Endothelial cell of umbilical vein (primary cell): ENCODE data around the gene ABCB10. TPM values are rescaled to one million over a fixed set of nuclear protein-coding genes. Genes with fewer than 3 reads are reported as not detected.

Experiments
- BruUV-seq: library from RNA; stranded (reverse); fragments of 400-500 nt; replicated peaks from 2 replicates; lab custom pipeline; 2021; lab: Mats Ljungman, UMichigan
- CTCF ChIA-PET: fragments of 300-600, 350-600 bp; sonication (Branson Sonifier 250); formaldehyde crosslinking; loops from one replicate; lab custom pipeline; 2021; ENCODE audit warnings: antibody characterized with exemption, inconsistent platforms; lab: Charles Lee
- POLR2A ChIA-PET: fragments of 300-600, 350-600 bp; sonication (Branson Sonifier 250); formaldehyde crosslinking; loops from one replicate; lab custom pipeline; 2021; ENCODE audit warnings: antibody characterized with exemption, inconsistent platforms; lab: Charles Lee
- DNase-seq: peaks from one replicate; pipeline ENCODE4 v3.0.0-alpha.2; 2011; ENCODE audit warnings: low read depth, low spot score
- FAIRE-seq: peaks from 2 replicates; lab custom pipeline; 2011; peaks lifted over from hg19 to GRCh38; lab: Jason Lieb, UNC
- H2AFZ ChIP-seq: 2 replicates; pipeline ENCODE4 v1.6.0; 2012; ENCODE audit warnings: low read depth, low read length, control low read depth, inconsistent platforms
- H3K27ac ChIP-seq: 2 replicates; pipeline ENCODE4 v1.5.1; 2011; ENCODE audit warnings: low read depth, mild to moderate bottlenecking, control low read depth, low read length, moderate library complexity; ENCODE audit not compliant: insufficient read depth
- H3K27me3 ChIP-seq, 2 experiments: 2 replicates each; pipeline versions ENCODE4 v1.6.0 to v1.6.1; 2011; ENCODE audit warnings: low read length in 2 of 2, mixed read lengths in 1 of 2; ENCODE audit not compliant: control insufficient read depth in 2 of 2, insufficient read depth in 2 of 2
- H3K36me3 ChIP-seq, 2 experiments: 2 replicates in 1 of 2; 3 replicates in 1 of 2; pipeline ENCODE4 v1.5.1; 2011; ENCODE audit warnings: low read length in 2 of 2, mild to moderate bottlenecking in 1 of 2, moderate library complexity in 1 of 2; ENCODE audit not compliant: control insufficient read depth in 2 of 2, insufficient read depth in 2 of 2; ENCODE audit errors: extremely low read depth in 1 of 2
- H3K4me1 ChIP-seq: 3 replicates; pipeline ENCODE4 v1.5.1; 2011; ENCODE audit warnings: mild to moderate bottlenecking, low read length; ENCODE audit not compliant: control insufficient read depth, insufficient read depth; ENCODE audit errors: extremely low read depth
- H3K4me2 ChIP-seq: 2 replicates; pipeline ENCODE4 v1.6.1; 2011; ENCODE audit warnings: low read length, control low read depth, mixed read lengths; ENCODE audit not compliant: insufficient read depth
- H3K4me3 ChIP-seq, 3 experiments: fragments of 200-600 bp in 1 of 3; sonication (generic), shearing (Covaris generic) in 1 of 3; replicated peaks in 1 of 3; 2 replicates each; pipeline ENCODE4 v1.5.1; 2011 to 2016; ENCODE audit warnings: control low read depth in 3 of 3, low read length in 3 of 3, mild to moderate bottlenecking in 2 of 3, inconsistent platforms in 1 of 3, low read depth in 1 of 3, moderate library complexity in 1 of 3; ENCODE audit not compliant: insufficient read depth in 1 of 3
- H3K79me2 ChIP-seq: 2 replicates; pipeline ENCODE4 v1.6.0; 2012; ENCODE audit warnings: low read length, inconsistent platforms; ENCODE audit not compliant: control insufficient read depth, insufficient read depth
- H3K9ac ChIP-seq: replicated peaks from 2 replicates; pipeline ENCODE3; 2011; ENCODE audit warnings: low read length, control low read depth; ENCODE audit not compliant: insufficient read depth; ENCODE audit errors: extremely low read depth
- H3K9me1 ChIP-seq: replicated peaks from 3 replicates; pipeline ENCODE4 v1.6.0; 2011; ENCODE audit warnings: mild to moderate bottlenecking, low read length; ENCODE audit not compliant: control insufficient read depth, insufficient read depth; ENCODE audit errors: extremely low read depth
- H3K9me3 ChIP-seq: replicated peaks from 2 replicates; pipeline ENCODE4 v1.5.1; 2012; ENCODE audit warnings: low read length, inconsistent platforms; ENCODE audit not compliant: control insufficient read depth, insufficient read depth
- H4K20me1 ChIP-seq: replicated peaks from 2 replicates; pipeline ENCODE3; 2011; ENCODE audit warnings: mild to moderate bottlenecking, low read length; ENCODE audit not compliant: control insufficient read depth, insufficient read depth; ENCODE audit errors: extremely low read depth
- CTCF ChIP-seq, 2 donors: IDR thresholded peaks; 1 replicate in 1 of 2; 2 replicates in 1 of 2; pipeline ENCODE4 v1.5.1; 2011; ENCODE audit warnings: low read length in 2 of 2, mild to moderate bottlenecking in 2 of 2, moderate library complexity in 2 of 2, control low read depth in 1 of 2, inconsistent platforms in 1 of 2, low read depth in 1 of 2; ENCODE audit not compliant: insufficient read depth in 1 of 2; ENCODE audit errors: extremely low read depth in 1 of 2
- EZH2 ChIP-seq: IDR thresholded peaks from 2 replicates; pipeline ENCODE4 v1.6.1; 2012; ENCODE audit warnings: borderline replicate concordance, low read depth, mild to moderate bottlenecking, moderate library complexity, low read length, inconsistent platforms; ENCODE audit not compliant: severe bottlenecking
- FOS ChIP-seq: IDR thresholded peaks from 2 replicates; pipeline ENCODE4 v1.6.1; 2011; ENCODE audit warnings: mild to moderate bottlenecking, low read length, moderate library complexity, borderline replicate concordance; ENCODE audit not compliant: insufficient read depth
- GATA2 ChIP-seq: IDR thresholded peaks from 2 replicates; pipeline ENCODE4 v1.7.0; 2011; ENCODE audit warnings: low read depth, mild to moderate bottlenecking, moderate library complexity, mixed read lengths, low read length; ENCODE audit not compliant: insufficient read length, insufficient read depth
- JUN ChIP-seq: IDR thresholded peaks from 2 replicates; pipeline ENCODE4 v1.6.1; 2011; ENCODE audit warnings: borderline replicate concordance, low read depth; ENCODE audit not compliant: insufficient read length, insufficient read depth
- MAX ChIP-seq: IDR thresholded peaks from 2 replicates; pipeline ENCODE4 v1.6.1; 2011; ENCODE audit not compliant: insufficient read depth, insufficient read length
- MYC ChIP-seq: IDR thresholded peaks from one replicate; pipeline ENCODE4 v1.6.1; 2011; ENCODE audit warnings: mild to moderate bottlenecking, low read depth, low read length
- POLR2A ChIP-seq: IDR thresholded peaks from 2 replicates; pipeline ENCODE4 v1.6.1; 2012; ENCODE audit warnings: low read depth, mild to moderate bottlenecking, control low read depth, low read length
- POLR2AphosphoS5 ChIP-seq: IDR thresholded peaks from 2 replicates; pipeline ENCODE4 v1.6.1; 2012; ENCODE audit warnings: low read depth, mild to moderate bottlenecking, control low read depth, low read length, moderate library complexity; ENCODE audit not compliant: insufficient read depth
- dilution Hi-C: fragments of 300-500 bp; cut with MboI; formaldehyde crosslinking; loops from one replicate; pipeline ENCODE4 v1.15.0; 2019; ENCODE audit warnings: low sequenced_read_pairs; ENCODE audit not compliant: extremely low pct_ligation_motif_present
- intact Hi-C: fragments of 100-400 bp; cut with micrococcal nuclease; formaldehyde crosslinking; loops from one replicate; pipeline ENCODE4 v1.10.0; 2022
- polyA plus RNA-seq, 4 experiments: library from polyadenylated mRNA; depleted of rRNA in 3 of 4; stranded (reverse) in 3 of 4; unstranded in 1 of 4; fragments of >200 nt; gene quantifications; 2 replicates each; pipeline versions ENCODE4 v1.2.1 to v1.2.3, GENCODE V29; 2011 to 2012; ENCODE audit warnings: missing spikeins in 1 of 4
- total RNA-seq: library from RNA; stranded (reverse); gene quantifications from 2 replicates; pipeline ENCODE4 v1.2.3, GENCODE V29; 2021

Gene ABCB10
- total and polyA plus RNA-seq, 2 donors (not counting 3 experiments of a cell fraction or from before 2014, with no cell fraction given): 6.0 to 19.4 TPM

- FAIRE-seq (no peak), DNase-seq (no peak)
- Histone ChIP-seq H3K79me2 (no peaks in the 10 kb centered on the region), H3K27ac (no peak overlapping the region), H3K9ac (no peak overlapping the region), H4K20me1 (no peaks in the 10 kb centered on the region), H3K9me3 (no peaks in the 10 kb centered on the region), H3K4me3 (no peak overlapping the region), H3K4me2 (no peak overlapping the region), H3K4me1 (peaks cover 6% of the 10 kb centered on the region), H3K27me3 (no peaks in the 10 kb centered on the region), H3K36me3 (no peaks in the 10 kb centered on the region), H2AFZ (no peak overlapping the region), H3K9me1 (no peaks in the 10 kb centered on the region)
- no peak for TF ChIP-seq FOS
- TF ChIP-seq GATA2: no peak
- TF ChIP-seq POLR2A: no peak
- no peak for TF ChIP-seq MYC
- TF ChIP-seq POLR2AphosphoS5: no peak
- TF ChIP-seq MAX: no peak
- no peak for TF ChIP-seq EZH2
- no peak for TF ChIP-seq CTCF (IDR thresholded peaks at IDR 0.05; ENCODE audit: extremely low read depth in 1 of 2, insufficient read depth in 1 of 2, low read depth in 1 of 2, low read length in 2 of 2)
- TF ChIP-seq JUN: no peak
- BruUV-seq: no TSS peak
- dilution Hi-C loops: no loop called here
- intact Hi-C loops: no loop called here
- ChIA-PET POLR2A (no interaction called here), CTCF (interaction anchor here (0.9 to 1.0 kb wide), 2 partner anchors 15 to 23 kb away, joined by 3 read pairs; partner anchors contain the start of gene ABCB10)
Measured at GRCh38 chr1:229581485-229581884, 23.0 kb upstream of the ABCB10 start.
